ENCODE results near the gene RIF1.
"Not testable (repeated sequence)": the region's sequence is repeated elsewhere in the genome, so short reads cannot be mapped to it uniquely, and the experiment has no call there.

The RIF1 gene

GRCh38 chr2:151417650-151418049 lies 7.9 kb downstream of the RIF1 start:
- no peak for DNase-seq

- DNase-seq, result not testable (repeated sequence)
These were observed 12.0 kb downstream of the RIF1 start for GRCh38 chr2:151421681-151422080.

- DNase-seq, result no peak
These were observed 13.3 kb downstream of the RIF1 start for GRCh38 chr2:151422917-151423439.

GRCh38 chr2:151423760-151424159 lies 14.1 kb downstream of the RIF1 start:
- no peak for DNase-seq

- no peak for DNase-seq
These were observed 27.9 kb downstream of the RIF1 start for GRCh38 chr2:151437630-151438029.

GRCh38 chr2:151438506-151438905 lies 28.8 kb downstream of the RIF1 start:
- DNase-seq, result no peak

GRCh38 chr2:151439127-151439526 lies 29.4 kb downstream of the RIF1 start:
- DNase-seq, result no peak

GRCh38 chr2:151459358-151459757 lies 49.7 kb downstream of the RIF1 start:
- DNase-seq, result no peak

- DNase-seq, result no peak
These were observed 56.1 kb downstream of the RIF1 start for GRCh38 chr2:151465771-151466170.

GRCh38 chr2:151470556-151470955 lies 60.9 kb downstream of the RIF1 start:
- DNase-seq, result no peak

GRCh38 chr2:151472966-151473365 lies 63.3 kb downstream of the RIF1 start:
- no peak for DNase-seq

GRCh38 chr2:151475071-151475470 lies 65.4 kb downstream of the RIF1 start:
- DNase-seq, result no peak

GRCh38 chr2:151476287-151476686 lies 66.6 kb downstream of the RIF1 start:
- no peak for DNase-seq

- no peak for DNase-seq
These were observed 68.3 kb downstream of the RIF1 start for GRCh38 chr2:151478011-151478410.

GRCh38 chr2:151481744-151482143 lies 72.0 kb downstream of the RIF1 start:
- DNase-seq, result no peak

- no peak for DNase-seq
These were observed 72.5 kb downstream of the RIF1 start for GRCh38 chr2:151482171-151482725.

GRCh38 chr2:151483546-151483945 lies 73.8 kb downstream of the RIF1 start:
- DNase-seq, result no peak

- no peak for DNase-seq
These were observed 74.4 kb downstream of the RIF1 start for GRCh38 chr2:151484100-151484499.

- DNase-seq, result no peak
These were observed 76.4 kb downstream of the RIF1 start for GRCh38 chr2:151486053-151486452.

GRCh38 chr2:151490276-151490675 lies 80.6 kb downstream of the RIF1 start:
- no peak for DNase-seq

- no peak for DNase-seq
These were observed 81.8 kb downstream of the RIF1 start for GRCh38 chr2:151491496-151491895.

- no peak for DNase-seq
These were observed 88.5 kb downstream of the RIF1 start for GRCh38 chr2:151498178-151498577.

GRCh38 chr2:151506170-151506569 lies 96.5 kb downstream of the RIF1 start:
- no peak for DNase-seq

GRCh38 chr2:151508519-151508918 lies 98.8 kb downstream of the RIF1 start:
- no peak for DNase-seq

- DNase-seq, result no peak
These were observed 109.1 kb downstream of the RIF1 start for GRCh38 chr2:151518802-151519201.

Data from NCI-H146 (cell line).